GM12865 (cell line): ENCODE measurements around the gene CASP10.

Experiments used
- DNase-seq: peaks from one replicate; pipeline ENCODE4 v3.0.0; 2010; ENCODE audit warnings: low read depth
- H3K4me3 ChIP-seq: 2 replicates; pipeline ENCODE4 v1.5.1; 2011; ENCODE audit warnings: mild to moderate bottlenecking, low read depth, low read length, control low read depth
- TF ChIP-seq, protein P1 (sequence below): IDR thresholded peaks from 2 replicates; pipeline ENCODE4 v1.5.1; 2011; ENCODE audit warnings: low read length, control low read depth, low read depth, inconsistent platforms; ENCODE audit not compliant: insufficient read depth; ENCODE audit errors: missing control alignments

CASP10 gene

DNA sequence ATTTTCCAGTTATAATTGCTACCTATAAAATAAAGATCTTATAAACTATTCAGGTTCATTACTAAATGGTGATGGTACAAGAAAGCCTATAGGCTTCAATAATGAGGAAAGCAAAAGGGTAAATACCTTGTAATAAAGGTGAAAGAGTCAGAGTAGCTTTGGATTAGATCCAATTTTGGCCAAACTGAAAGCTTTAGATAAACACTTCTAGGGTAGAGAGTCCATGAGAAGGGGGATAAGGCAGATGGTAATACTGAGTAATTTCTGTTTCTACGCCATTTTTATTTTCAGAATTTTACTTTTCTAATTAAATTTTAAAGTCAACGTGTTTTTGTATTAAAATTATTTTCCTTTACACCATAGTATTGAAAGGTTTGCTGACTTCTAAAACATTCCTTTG is 86.8 kb downstream of the CASP10 start:
- no peak overlapping the region for H3K4me3 ChIP-seq
- TF ChIP-seq, protein P1, sequence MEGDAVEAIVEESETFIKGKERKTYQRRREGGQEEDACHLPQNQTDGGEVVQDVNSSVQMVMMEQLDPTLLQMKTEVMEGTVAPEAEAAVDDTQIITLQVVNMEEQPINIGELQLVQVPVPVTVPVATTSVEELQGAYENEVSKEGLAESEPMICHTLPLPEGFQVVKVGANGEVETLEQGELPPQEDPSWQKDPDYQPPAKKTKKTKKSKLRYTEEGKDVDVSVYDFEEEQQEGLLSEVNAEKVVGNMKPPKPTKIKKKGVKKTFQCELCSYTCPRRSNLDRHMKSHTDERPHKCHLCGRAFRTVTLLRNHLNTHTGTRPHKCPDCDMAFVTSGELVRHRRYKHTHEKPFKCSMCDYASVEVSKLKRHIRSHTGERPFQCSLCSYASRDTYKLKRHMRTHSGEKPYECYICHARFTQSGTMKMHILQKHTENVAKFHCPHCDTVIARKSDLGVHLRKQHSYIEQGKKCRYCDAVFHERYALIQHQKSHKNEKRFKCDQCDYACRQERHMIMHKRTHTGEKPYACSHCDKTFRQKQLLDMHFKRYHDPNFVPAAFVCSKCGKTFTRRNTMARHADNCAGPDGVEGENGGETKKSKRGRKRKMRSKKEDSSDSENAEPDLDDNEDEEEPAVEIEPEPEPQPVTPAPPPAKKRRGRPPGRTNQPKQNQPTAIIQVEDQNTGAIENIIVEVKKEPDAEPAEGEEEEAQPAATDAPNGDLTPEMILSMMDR: no peak
- DNase-seq: no peak

GRCh38 chr2:201270293-201271001 is 87.5 kb downstream of the CASP10 start:
- H3K4me3 ChIP-seq: no peak overlapping the region
- DNase-seq: no peak
- TF ChIP-seq, protein P1: no peak

DNA sequence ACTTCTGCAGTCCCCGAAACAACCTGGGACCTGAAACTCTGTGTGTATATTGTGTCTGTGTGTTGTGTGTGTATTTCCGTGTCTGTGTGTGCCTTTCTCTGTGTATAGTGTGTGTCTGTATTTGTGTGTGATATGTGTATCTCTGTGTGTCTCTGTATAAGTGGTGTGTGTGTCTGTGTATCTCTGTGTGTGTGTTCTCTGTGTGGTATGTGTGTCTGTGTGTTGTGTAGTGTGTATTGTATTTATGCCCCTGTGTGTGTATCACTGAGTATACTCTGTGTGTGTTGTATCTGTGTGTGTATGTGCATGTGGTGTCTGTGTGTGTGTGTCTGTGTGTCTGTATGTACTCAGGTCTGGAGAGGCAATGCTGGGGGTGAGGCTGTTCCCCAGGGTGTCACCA is 89.0 kb downstream of the CASP10 start:
- H3K4me3 ChIP-seq: no peak overlapping the region
- no peak for DNase-seq
- TF ChIP-seq, protein P1: no peak

GRCh38 chr2:201273330-201273983 is 90.5 kb downstream of the CASP10 start:
- H3K4me3 ChIP-seq: no peak overlapping the region
- DNase-seq: no peak

GRCh38 chr2:201275069-201275468 is 92.1 kb downstream of the CASP10 start:
- no peak for DNase-seq
- no peak overlapping the region for H3K4me3 ChIP-seq
- TF ChIP-seq, protein P1: no peak

More at GRCh38 chr2:201273330-201273983, 90.5 kb downstream of the CASP10 start:
- TF ChIP-seq, protein P1: no peak

DNA sequence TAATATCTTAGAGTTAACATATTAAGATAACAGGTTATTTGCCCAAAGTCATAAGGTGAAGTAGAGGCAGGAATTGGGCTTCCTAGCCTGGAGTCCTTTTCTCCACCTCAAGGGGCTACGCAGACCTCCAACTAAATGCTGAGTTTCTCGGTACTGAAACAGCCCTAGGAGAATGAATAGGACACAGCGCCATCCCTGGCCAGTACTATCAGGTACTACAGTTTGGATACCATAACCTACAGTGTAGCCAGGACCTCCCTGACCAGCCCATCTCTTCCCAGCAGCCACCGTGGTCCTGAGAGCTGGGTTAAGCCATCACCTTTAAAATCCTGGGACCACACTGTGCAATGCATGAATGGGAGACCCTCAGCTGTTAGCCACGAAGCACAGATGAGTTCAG is 93.0 kb downstream of the CASP10 start:
- TF ChIP-seq, protein P1: no peak
- DNase-seq: no peak
- H3K4me3 ChIP-seq: no peak overlapping the region

DNA sequence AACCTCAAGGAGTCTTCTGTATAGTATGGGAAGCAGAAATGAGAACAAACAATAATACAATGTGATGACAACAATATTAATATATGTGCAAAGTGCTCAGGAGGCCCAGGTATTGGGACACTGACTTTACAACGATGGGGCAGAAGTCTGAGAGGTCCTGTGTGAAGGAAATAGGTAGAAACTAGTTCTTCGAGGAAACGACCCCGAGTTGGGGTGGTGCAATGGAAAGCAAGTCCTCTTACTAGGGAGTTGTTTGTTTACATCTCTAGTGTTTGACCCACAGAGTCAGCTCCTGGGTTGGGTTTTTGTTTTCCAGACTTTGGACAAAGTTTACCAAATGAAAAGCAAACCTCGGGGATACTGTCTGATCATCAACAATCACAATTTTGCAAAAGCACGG is 93.6 kb downstream of the CASP10 start:
- TF ChIP-seq, protein P1: no peak
- no peak overlapping the region for H3K4me3 ChIP-seq
- no peak for DNase-seq
